T-helper 2 cell treated with Interferon-gamma antibody and Interleukin-4, amounts not matched to agents 100 ng/mL and 5 ng/mL, for 36 hours (primary cell): ENCODE measurements around the gene SFT2D3. TPM values are rescaled to one million over a fixed set of nuclear protein-coding genes. Genes with fewer than 3 reads are reported as not detected.

Experiments
- intact Hi-C: fragments of 100-400 bp; cut with micrococcal nuclease; formaldehyde crosslinking; loops from one replicate; pipeline ENCODE4 v1.15.1; 2023
- total RNA-seq: library from RNA; stranded (reverse); gene quantifications from 2 replicates; pipeline ENCODE4 v1.2.3, GENCODE V29; 2022

SFT2D3 gene
- total RNA-seq, 1 donor from 2014 or later = 4.4 TPM

DNA sequence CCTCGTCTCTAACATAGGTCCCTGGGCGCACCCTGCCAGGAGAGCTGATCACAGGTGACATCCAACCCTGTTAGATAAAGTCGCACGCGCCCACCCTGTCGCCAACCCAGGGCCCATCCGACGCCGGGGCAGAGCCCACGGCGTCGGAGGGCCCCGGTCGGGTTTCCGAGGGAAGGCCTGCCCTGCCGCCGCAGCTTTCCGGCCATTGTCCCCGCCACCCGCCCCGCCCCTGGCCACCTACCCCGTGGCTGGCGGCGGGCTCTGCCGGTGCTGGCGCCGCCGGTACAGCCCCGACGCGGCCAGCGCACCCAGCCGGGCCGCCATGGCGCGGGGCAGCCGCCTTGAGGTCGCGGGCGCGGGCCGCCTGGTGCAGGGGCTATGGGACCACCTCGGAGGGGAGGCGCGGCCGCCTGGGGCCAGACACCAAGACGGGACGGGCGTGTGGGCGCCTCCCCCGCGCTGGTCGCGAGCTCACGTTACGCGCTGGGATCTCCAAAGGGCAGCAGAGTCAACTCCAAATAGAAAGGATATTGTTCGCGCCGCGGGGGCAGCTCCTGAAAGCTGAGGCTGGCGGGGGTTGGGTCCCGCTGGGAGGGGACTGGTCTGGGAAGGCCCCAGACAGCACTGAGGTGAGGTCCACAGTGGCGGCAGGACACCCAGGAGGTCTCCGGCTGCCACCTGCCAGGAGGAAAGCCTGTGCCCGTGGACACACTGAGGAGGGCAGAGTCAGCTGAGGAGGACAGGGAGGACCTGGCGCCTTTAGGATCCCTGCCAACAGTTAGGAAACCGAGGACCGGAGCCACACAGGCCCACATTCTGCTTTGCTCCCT lies 37.0 kb upstream of the SFT2D3 start:
- intact Hi-C loops = no loop called here

DNA sequence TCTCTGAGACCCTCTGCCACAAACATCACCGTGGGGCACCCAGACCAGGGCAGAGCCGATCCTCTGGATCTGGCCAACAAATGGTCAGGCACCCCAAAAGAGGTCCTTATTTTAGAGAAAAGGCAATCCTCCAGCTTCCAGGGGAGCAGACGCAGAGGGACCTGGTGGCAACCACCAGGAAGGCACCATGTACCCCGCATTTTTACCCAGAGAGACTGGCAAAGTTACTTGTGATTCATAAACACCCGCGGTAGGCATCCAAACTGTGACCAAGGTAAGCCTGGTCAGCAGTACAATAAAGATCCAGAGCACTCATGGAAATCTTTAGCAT lies 36.4 kb upstream of the SFT2D3 start:
- intact Hi-C loops = no loop called here

DNA sequence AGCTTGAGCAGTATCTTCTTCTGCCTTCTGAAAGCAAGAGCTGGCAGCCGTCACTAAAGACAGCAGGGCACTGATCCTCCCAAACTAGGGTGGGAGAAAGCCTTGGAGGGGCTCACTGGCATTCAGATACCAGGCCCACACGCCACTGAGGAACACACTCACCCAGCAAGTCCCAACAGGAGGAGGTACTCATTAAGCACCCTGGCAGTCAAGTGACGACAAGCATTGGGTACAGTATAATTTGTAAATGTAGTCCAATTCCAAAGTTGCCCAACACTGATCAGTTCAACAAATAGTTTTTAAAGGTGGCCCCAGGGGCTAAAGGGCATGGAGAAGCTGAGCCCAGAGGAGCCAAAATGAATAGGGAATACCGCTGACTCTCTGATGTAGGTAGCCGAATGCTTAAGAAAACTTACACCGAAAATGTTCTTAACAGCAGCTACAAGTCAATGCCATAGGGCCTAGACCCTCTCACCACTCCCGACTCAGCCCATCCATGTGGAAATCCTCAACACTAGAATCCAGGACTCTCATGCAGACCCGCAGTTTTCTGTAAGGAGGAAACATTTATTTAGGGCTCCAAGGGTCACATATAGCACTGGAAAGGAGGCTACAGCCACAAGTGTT lies 35.9 kb upstream of the SFT2D3 start:
- intact Hi-C loops = no loop called here

DNA sequence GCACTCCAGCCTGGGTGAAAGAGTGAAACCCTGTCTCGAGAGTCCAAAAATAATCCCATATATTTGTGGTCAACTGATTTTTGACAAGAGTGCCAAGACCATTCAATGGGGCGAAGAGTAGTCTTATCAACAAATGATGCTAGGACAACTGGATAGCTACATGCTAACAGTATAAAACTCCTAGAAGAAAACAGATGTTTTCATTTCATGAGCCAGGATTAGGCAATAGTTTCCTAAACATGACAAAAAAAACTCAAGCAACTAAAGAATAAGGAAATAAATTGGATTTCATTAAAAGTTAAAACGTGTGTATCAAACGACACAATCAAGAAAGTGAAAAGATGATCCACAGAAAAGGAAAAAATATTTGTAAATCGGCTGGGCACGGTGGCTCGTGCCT lies 32.2 kb upstream of the SFT2D3 start:
- intact Hi-C loops = no loop called here

DNA sequence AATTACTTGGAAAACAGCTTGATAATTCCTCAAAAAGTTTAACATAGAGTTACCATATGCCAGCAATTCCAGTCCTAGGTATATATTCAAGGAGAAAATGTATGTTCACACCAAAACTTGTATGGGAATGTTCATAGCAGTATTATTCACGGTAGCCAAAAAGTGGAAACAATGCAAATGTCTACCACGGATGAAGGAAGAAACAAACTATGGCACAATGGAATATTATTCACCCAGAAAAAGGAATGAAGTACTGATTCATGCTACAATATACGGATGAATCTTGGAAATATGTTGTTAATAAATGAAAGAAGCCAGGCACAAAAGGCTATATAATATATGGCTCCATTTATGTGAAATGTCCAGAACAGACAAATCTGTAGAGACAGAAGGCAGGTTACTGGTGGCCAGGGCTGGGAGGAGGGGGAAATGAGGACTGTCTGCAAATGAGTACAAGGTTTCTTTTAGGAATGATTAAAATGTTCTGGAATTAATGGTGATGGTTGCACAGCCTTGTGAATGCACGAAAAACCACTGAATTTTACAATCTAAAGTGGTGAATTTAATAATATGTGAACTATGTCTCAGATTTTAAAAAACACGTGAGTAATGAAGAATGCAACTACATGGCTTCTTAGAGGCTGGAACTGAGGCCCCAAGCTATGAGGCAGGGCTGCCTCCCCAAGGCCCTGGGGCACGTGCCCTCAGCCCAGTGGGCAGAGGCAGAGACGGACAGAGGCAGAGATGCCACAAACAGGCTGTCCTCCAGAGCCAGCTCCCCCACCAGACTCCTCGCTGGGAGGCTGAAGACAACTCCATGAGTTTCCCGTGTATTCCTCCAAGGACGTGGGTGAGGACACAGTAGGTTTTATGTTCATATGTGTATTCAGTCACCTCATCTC lies 31.0 kb upstream of the SFT2D3 start:
- intact Hi-C loops = no loop called here

DNA sequence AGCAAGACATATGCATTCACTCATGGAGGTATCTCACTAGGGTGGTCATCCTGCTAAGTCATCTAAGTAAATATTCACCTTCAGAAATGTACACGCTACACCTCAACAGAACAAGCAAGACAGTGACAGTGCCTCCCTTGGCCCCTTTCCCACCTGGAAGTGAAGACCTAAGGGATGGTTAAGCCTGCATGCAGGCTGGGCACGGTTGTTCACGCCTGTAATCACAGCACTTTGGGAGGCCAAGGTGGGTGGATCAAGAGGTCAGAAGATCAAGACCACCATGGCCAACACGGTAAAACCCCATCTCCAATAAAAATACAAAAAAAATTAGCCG lies 30.4 kb upstream of the SFT2D3 start:
- intact Hi-C loops = no loop called here

DNA sequence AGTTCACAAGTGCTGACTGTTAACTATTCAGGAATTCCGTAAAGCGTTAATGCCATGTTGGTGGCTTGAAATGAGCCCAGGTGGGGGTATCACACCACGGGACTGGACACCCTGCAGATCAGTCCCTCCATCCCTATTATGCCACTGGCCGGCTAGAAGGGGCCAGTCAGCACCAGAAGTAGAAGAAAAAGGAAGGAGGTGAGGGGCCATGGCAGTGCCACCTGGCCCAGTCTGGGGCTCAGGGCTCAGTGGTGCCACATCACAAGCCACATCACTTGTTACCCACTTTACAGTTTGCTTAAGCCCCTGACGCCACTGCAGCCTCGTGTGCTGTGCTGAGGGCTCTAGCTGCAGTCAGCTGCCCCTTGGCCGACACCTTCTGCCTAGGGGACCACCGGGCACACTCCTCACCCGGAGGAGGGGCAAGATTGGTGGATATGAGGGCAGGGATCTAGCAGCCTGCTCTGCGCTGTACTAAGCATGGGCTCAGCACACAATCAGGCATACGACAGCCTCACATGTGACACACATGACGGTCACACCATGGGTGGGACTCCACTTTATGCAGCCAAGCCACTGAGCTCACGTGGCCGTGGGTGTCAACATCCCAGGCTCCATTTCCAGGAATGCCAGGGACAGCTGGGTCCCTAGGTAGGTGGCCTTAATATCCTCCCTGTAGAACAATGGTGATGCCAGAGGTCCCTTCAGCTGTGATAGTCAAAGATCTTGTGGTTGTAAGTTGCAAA lies 29.6 kb upstream of the SFT2D3 start:
- intact Hi-C loops = no loop called here

DNA sequence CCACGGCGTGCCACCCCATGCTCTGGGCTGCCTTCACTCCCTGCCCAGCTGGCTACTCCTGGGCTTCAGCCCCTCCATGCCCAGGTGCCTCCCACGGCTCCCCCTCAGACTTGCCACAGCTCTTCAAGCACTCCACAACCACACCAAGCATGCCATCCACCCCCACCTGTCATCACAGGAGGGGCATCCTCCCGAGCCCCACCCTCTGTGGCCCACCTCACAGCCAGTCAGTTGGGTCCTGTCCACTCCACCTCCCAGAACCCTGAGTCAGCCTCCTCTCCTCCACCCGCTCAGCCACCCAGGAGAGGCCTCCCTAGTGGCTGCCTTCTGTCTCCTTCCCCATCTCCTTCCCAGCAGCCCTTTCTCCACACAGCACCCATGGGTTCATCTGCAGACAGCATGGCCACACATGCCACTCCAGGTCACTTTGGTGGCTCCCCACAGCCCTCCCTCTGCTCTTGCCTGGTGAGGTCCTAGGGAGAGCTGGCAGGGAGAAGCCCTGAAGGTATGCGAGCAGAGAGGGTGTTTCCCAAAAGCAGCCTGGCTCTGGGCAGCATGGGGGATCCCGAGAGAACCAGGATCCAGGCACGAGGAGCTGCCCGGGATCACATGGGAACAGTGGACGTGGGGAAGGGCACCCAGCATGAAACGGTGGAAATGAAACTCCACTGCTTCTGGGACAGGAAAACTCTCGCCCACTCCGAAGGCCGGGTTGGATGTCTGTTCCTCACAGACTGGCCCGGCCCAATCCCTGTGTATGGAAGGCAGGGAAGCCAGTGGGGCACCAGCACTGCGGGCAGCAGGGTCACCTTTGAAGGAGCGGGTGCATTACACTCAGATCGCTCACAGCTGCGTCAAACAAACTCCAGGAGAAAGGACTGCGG lies 28.7 kb upstream of the SFT2D3 start:
- intact Hi-C loops = no loop called here

DNA sequence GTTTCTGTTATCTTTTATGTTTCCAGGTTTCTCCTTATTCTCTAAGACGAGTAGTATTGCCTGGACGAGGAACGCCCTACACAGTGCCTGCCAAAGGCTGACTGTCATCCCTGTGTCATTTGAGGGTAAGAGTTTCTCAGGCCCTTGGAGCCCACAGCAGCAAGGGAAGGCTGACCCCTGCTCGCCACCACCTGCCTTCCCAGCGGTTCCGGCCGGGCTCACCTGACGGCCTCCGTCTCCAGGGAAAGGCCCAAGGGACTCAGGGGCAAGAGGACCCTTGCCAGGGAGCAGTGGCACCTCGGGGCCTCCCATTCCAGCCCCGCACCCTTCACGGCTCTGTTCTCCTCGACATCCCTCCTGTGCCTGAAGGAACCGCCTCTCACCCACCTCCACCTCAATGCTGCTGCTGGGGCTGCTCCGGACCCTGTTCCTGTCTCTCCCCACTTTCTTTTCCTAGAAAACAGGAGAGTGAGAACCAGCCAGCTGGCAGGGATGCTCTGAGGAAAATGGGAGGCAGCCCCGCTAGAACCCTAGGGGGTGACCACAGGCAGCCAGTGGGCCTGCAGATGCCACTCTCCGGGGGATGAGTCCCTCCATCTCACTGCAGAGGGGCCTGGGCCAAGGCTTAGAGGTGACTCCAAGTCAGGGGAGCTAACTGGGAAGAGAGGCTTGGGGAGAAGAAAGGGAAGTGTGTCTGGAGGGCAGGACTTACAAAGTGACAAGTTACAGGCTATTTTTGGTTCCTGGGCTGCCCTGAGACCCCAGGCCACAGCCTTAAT lies 27.8 kb upstream of the SFT2D3 start:
- intact Hi-C loops = no loop called here

DNA sequence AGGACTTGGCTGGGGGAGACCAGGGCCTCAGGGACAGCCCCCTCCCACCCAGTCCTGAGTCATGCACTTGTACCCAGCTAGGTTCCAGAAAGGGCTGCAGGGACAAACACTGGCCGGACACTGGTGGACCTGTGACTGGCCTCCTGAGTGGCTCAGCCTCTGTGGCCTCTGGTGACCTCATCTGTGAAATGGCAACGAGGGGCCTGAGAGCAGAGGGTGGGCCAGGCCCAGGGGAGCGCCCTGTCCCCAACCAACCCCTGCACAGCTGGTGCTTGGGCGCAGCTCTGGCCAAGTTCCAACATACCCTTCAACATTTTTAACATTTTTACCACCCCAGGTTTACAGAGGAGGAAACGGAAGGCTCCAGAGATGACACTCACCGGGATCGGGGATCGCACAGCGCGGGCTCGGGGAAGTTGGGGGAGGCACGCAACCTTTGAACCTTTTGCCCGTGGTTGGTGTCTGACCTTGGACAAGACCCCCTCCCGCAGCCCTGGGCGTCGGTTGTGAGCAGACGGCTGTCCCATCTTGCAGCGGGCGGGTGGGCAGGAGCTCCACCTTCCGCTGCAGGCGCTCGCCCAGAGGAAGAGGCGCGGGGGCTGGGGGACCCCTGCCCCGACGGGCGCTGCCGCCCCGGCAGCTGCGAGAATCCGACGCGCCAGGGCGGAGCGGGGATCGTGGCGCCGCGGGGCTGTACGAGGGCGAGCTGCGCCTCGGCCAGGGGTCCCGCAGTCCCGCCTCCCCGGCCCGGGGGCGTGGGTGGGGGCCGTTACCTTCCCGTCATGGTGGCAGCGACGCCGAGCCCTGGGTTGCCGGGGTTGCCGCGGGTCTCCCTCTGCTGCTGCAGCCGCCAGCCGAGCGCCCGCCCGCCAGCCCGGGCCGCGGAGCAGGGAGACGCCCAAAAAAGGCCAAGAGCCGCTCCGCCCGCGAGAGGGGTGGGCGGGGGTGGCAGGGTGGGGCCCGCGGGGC lies 26.8 kb upstream of the SFT2D3 start:
- intact Hi-C loops = no loop called here

DNA sequence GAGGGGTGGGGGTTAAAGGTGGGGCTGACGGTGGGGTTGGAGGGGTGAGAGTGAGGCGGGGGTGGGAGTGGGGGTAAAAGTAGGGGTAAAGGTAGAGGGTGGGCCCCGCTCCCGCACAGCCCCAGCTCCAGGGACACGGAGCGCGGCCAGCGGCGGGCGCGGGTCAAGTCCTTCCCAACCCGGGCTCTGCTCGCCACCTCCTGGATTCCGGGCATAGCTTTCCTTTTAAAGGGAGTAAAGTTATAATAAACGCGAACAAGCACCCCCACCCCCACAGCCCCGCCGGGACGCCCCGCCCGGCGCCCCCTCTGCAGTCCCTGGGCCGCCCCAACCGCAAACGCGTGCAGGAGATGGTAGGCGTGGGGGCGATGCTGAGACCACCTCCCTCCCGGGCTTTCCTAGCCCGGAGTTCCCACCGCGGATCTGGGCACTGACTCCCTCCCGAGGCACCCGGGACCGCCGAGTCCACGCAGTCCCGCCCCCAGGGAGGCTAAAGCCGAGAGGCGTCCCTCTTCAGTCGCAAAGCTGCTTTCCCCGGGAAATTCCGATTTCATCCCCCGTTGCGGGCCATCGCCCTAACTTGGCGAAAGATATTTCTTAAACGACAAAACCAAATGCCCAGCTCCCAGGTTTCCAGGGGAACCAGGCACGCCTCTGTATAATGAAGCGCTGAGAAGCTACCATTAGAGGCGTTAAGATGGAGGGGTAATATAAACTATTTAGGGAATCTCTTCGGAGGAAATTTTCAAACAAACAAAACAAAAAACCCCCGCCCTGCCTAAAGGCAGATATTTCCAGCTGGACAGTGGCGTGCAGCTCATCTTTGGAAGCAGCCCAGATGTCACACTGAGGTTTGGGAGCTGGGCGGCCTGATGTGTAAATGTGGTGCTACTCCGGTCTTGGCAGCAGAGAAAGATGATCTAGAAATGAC lies 25.7 kb upstream of the SFT2D3 start, which contains the start of gene LIMS2:
LIMS2 (minus strand) TSS at position 200 of the 931 bp plus-strand sequence. CDS start 506 bp downstream, outside the sequence.
- intact Hi-C loops = no loop called here

DNA sequence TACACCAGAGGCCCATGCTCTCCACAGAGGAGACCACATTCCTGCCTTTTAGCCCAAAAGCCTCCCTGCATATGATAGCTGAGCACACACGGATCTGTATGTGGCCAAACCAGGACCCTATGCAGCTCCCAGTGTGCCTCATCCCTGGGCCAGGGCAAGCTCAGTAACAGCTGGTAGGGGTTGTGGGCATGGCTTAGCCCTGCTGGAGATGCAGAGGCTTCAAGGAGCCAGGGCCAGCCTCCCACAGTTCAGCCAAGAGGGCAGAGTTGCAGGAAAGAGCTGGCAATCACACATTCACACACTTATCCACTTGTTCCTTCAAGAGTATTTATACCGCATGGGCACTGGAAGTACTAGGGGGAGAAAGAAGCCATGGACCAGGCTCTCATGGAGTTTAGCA lies 24.4 kb upstream of the SFT2D3 start:
- intact Hi-C loops = no loop called here

DNA sequence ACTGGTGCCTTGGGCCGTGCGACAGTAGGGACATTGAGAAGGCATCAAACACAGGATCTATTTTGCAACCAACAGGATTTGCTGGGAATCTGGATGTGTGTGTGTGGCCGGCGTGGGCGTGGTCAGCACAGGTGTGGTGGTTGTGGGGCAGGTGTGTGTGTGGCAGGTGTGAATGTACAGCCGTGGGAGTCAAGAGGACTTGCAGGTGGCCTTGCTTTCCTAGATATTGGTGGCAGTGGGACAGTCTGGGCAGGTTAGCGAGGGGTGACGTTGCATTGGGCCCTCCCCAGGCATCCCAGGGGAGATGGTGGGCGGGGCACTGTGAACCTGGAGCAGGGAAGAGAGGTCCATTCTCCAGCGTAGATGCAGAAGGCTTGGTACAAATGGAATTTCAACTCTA lies 22.8 kb upstream of the SFT2D3 start:
- intact Hi-C loops = no loop called here

DNA sequence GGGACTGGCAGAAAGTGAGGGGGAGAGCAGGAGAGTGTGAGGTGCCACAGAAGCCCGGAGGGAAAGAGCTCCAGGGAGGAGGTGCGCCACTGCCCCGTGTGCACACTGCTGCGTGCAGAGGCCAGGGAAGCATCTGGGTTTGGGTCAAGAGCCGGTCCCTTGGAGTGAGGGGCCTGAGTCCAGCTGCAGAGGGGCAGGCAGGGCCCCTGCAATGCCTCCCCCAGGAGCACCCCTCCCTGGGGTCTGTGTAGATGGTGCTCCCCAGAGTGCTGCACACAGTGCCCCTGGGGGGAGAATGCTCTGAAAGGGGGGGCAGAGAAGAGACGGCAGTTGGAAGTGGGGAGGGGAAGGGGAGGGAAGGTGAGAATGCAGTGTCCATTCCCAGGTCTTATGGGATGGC lies 22.3 kb upstream of the SFT2D3 start:
- intact Hi-C loops = no loop called here

DNA sequence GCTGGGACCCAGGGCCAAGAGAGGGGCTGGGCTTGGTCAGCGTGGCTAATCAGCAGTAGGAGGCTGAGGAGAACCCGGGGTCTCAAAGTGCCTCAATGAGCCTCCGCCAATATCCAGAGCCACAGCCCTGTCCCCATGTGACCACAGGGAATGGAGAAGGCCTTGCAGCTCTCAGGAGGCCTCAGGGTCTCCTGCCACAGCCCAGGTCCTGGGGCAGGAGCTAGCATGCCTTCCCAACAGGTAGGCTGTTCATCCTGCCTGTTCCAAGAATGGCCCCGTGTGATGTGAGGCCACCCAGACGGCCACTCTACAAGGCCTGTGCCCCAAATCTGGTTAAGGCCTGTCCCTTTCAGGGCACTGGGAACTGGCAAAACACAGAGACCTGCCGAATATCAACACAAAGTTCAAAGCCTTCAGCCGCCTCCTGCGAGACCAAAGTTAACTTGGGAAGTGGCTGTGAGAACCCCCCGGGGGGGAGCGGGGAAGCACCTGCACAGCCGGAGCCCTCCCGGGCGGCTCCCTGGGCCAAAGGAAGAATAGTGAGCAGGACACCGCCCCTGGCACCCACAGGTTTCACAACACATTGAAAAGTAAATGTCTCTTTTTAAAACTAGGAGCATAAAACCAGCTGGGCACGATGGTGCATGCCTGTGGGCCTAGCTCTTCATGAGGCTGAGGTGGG lies 21.5 kb upstream of the SFT2D3 start:
- intact Hi-C loops = no loop called here

DNA sequence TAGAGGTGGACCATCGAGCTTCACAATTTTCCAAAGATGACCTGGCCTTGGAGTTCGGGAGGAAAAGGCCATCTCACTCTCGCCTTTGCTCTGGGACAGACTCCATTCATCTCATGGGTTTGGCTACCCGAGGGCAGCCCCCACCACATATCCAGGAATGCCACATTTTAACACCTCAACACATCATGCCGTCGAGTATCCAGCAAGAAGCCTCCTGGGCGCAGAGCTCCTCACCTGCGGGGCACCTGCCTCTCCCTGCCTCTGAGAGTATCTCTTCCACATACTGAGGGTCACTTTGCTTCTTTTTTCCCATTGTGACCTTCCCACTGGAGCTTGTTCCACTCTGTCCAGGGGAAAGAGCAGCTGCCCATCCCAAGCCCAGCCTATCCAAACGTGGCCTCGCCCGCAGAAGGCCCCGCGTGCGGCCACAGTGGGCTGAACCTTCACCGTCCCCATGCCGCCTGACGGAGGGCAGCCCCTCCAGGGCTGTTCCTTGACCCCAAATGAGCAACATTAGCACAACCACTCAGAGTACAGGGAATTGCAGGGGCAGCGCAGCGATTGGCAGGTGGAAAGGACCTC lies 20.5 kb upstream of the SFT2D3 start:
- intact Hi-C loops = no loop called here
